22Rv1 (cell line): ENCODE data around the gene TNIP1.

Experiments used
- H3K27ac ChIP-seq: fragments of 450-650 bp; 2 replicates; pipeline ENCODE4 v1.5.1; 2017
- CTCF ChIP-seq: fragments of 450-650 bp; IDR thresholded peaks from 2 replicates; pipeline ENCODE4 v1.5.1; 2017; ENCODE audit warnings: mild to moderate bottlenecking
- ZFX ChIP-seq: fragments of 450-650 bp; IDR thresholded peaks from 2 replicates; pipeline ENCODE4 v1.6.1; 2017; ENCODE audit warnings: antibody characterized with exemption, borderline replicate concordance

The TNIP1 gene

GRCh38 chr5:151003503-151003860 lies 77.4 kb downstream of the TNIP1 start:
- H3K27ac ChIP-seq: no peak overlapping the region
- TF ChIP-seq CTCF (no peak), ZFX (no peak)

DNA sequence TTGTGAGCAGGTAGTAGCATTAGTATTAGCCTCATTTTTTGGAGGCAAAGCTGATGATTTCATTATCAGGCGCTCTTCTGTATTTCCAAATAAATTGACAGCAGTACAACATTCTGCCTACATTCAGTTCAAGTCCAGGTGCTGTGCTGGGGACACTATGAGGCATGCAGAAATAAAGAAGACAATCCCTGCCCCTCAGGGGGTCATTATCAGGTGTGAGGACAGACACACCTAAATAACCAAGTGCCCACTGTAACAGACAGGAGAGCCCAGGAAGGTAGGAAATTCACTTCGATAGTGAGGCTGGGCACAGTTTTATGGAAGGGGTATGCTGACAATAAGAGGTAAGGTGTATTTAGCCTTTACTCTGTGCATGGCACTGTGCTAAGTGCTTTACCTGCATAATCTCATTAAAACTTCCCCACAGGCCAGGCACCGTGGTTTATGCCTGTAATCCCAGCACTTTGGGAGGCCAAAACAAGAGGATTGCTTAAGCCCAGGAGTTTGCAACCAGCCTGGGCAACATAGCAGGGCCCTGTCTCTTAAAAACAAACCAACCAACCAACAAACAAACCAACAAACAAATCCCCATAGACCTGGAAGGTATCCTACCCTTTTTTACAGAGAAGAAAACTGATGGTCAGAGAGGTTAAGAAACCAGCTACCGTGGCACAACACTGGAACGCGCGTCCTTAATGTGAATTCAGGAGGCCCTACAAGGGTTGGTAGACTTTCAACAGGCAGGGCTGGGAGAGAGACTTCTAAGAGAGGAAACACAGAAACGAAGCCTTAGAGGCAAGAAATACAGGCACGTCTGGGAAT lies 77.9 kb downstream of the TNIP1 start:
- H3K27ac ChIP-seq: no peak overlapping the region
- TF ChIP-seq ZFX: no peak
- TF ChIP-seq CTCF: no peak; the same call in 1 of the 2 replicates

DNA sequence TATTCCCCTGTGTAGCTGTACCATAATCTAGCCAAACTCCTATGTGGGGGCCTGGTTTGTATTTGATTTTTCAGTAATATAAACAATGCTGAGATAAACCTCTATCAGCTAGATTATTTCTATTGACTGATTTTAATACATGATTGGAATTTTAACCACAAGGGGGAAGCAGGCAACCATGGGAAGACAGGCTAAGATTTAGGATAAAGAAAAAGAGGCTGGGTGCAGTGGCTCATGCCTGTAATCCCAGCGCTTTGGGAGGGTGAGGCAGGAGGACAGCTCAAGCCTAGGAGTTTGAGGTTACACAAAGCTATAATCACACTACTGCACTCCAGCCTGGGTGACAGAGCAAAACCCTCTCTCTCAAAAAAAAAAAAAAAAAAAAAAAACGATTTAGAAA lies 78.6 kb downstream of the TNIP1 start:
- TF ChIP-seq CTCF (peak; percentile 41), ZFX (no peak)
- no peak overlapping the region for H3K27ac ChIP-seq

DNA sequence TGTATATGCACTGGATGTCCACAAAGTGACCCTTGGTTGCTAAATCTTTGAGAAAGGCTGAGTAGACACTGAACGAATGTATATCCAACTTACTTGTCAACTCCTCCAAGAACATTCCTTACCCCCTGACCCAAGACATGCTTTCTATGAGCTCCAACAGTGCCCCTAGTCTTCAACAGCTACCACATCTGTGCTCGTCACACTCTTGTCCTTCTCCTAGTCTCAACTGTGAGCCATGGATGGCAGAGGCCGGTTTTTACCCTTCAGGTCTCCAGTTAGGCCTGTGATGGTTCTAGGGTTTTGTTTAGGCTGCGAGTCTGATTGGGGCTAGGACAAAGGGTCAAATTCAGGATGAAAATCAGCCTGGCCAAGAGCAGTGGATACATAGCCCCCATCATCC lies 79.4 kb downstream of the TNIP1 start:
- H3K27ac ChIP-seq: no peak overlapping the region
- no peak for TF ChIP-seq CTCF

DNA sequence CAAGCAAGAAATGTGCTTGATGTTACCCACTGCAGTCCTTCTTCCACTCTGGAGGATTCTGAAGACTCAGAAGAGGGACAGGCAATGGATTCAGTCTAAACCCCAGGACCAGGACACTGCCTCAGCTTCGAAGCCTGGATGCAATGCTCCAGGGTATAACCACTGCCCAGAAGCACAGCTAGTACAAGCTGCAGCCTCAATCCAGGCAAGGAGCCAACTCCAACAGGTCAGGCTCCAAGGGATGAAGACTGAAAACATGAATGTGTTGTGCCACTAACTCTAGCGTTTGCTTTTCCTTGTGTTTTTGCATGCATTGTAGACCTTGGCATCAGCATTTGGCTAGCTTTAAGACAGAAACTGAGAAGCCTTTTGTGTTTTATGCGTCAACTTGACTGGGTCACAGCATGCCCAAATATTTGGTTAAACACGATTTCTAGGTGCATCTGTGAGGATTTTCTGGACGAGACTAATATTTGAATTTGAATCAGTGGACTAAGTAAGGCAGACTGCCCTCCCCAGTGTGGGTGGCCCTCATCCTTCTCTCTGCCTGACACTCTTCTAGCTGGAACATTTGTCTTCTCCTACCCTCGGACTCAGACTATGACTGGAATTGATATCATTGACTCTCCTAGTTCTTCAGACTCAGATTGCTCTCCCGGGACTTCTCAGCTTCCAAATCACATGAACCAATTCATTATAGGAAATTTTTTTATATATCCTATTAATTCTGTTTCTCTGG lies 81.0 kb downstream of the TNIP1 start:
- TF ChIP-seq CTCF: no peak
- no peak for TF ChIP-seq ZFX
- H3K27ac ChIP-seq: no peak overlapping the region

DNA sequence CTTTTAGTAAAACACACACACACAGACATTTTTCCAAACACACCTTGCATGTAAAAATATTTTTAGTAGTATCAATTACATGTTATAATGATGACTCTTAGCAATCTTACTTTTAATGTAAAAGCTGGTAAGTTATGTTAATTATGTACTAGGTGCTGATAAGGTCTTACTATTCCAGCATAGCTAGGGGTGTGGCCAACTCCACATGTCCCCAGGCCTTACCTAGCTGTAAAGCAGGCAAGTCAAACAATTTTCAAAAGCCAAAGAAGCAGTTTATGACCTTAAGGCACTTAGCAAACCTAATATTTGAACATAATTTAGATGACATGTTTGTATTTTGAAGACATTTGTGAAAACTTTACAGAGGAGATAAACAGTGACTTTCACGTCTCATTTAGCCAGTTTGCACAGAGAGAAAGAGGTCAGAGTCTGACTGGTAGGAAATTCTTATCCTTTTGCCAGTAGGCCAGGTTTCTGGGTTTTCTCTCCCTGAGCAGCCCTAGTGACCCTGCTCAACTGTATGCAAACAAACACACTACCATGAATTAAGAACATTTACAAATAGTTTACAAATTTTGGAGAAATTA lies 86.9 kb downstream of the TNIP1 start:
- TF ChIP-seq CTCF (no peak), ZFX (no peak)
- H3K27ac ChIP-seq: no peak overlapping the region

DNA sequence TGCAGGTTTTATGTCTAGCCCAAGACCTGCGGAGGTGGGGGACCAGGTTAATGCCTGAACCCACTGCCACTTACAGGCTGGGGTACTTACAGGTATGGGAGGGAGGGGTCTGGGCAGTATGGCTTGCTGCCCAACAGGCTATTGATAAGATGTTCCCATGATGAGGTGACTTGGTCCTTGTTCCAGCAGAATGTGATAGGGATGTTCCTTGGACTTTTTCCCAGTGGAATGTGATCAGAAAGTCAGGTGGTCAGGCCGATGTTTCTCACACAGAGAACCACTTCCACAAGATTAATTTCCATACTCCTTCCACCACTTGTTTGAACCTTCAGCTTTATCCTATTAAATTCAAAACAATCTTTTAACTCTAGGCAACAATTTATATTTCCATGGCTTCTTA lies 87.4 kb downstream of the TNIP1 start:
- no peak for TF ChIP-seq ZFX
- TF ChIP-seq CTCF: no peak
- H3K27ac ChIP-seq: no peak overlapping the region
